ENCODE data around the gene NARS2.
"Not testable (repeated sequence)": the region's sequence is repeated elsewhere in the genome, so short reads cannot be mapped to it uniquely, and the experiment has no call there.

The NARS2 gene

DNA sequence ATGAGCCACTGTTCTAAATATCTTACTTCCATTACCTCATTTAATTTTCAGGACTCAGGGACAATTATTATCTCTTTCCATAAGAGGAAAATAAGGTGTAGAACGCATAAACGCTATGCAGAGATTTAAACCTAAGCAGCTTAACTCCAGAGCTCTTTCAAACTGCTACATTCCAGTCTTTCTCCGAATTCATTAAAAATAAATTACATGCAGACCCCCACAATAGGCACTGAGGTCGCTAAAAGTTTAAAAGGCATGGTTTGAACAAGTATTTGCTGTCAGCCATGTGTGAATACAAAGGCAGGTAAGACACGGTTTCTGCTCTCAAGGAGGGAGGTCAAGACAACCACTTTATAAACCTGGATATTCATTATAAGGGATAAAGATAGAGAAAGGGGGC lies 983 bp downstream of the NARS2 start:
- TF ChIP-seq CTCF (IDR thresholded peaks at IDR 0.05; ENCODE audit: low read depth, low read length), result no peak
- no peak for DNase-seq (ENCODE audit: extremely low read depth, low read depth)

DNA sequence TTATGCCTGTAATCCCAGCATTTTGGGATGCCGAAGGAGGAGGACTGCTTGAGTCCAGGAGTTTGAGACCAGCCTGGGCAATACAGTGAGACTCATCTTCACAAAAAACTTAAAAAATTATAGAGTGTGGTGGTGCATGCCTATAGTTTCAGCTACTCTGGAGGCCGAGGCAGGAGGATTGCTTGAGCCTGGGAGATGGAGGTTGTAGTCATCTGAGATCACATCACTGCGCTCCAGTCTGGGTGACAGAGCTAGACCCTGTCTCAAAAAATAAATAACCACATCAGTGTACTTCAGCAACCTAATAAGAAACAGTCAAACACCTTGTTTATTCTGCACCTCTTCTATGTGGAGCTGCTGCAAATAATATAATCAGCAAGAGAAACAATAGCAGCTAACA lies 1.4 kb downstream of the NARS2 start:
- DNase-seq (ENCODE audit: extremely low read depth, low read depth), result no peak

GRCh38 chr11:78572394-78572793 lies 2.3 kb downstream of the NARS2 start:
- no peak for TF ChIP-seq CTCF (IDR thresholded peaks at IDR 0.05; ENCODE audit: low read depth, low read length)
- DNase-seq (ENCODE audit: extremely low read depth, low read depth), result no peak

More for the DNA sequence above, 1.4 kb downstream of the NARS2 start:
- TF ChIP-seq CTCF (IDR thresholded peaks at IDR 0.05; ENCODE audit: low read depth, low read length), result no peak

GRCh38 chr11:78570031-78570430 lies 4.6 kb downstream of the NARS2 start:
- DNase-seq (ENCODE audit: extremely low read depth, low read depth), result no peak
- no peak for TF ChIP-seq CTCF (IDR thresholded peaks at IDR 0.05; ENCODE audit: low read depth, low read length)

- no peak for TF ChIP-seq CTCF (IDR thresholded peaks at IDR 0.05; ENCODE audit: low read depth, low read length)
- peak; percentile 40 for DNase-seq (ENCODE audit: extremely low read depth, low read depth)
Observed at GRCh38 chr11:78567209-78567608, 7.5 kb downstream of the NARS2 start.

GRCh38 chr11:78564490-78565467 lies 9.9 kb downstream of the NARS2 start:
- DNase-seq (ENCODE audit: extremely low read depth, low read depth), result peak; percentile 44
- peak; percentile 56 for TF ChIP-seq CTCF (IDR thresholded peaks at IDR 0.05; ENCODE audit: low read depth, low read length)

- not testable (repeated sequence) for DNase-seq (ENCODE audit: extremely low read depth, low read depth)
Observed at GRCh38 chr11:78564037-78564436, 10.6 kb downstream of the NARS2 start.

DNA sequence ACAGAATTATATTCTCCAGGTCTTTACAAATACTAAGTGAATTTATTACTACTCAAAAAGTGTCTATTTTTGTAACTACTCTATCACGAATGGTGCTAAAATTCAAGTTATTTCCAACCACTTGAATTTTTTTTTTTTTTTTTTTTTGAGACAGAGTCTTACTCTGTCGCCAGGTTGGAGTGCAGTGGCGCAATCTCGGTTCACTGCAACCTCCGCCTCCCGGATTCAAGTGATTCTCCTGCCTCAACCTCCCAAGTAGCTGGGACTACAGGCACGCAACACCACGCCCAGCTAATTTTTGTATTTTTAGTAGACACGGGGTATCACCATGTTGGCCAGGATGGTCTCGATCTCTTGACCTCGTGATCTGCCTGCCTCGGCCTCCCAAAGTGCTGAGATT lies 11.6 kb downstream of the NARS2 start:
- DNase-seq (ENCODE audit: extremely low read depth, low read depth), result not testable (repeated sequence)

All from AG09319 (cell line).